ENCODE data around the gene JAKMIP1.

DNA sequence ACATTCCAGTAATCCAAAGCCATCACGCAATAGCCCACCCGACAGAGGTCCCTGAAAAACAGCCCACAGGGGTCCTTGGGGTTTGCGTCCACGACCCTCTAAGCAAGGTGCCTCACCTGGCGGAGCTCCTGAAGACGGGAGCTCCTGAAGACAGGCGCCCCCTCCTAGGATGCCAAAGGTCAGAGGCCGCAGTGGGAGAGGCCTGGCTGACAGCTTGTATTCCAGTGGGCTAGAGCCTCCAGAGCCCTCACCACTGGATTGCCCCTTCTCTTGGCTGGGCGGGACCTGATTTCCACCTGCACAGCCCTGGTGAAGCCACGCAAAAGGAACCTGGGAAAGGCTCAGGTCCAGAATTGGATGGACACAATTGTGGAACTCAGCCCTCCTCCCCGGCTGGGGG is 39.6 kb upstream of the JAKMIP1 start:
- TF ChIP-seq POLR2A (IDR thresholded peaks at IDR 0.05) (no peak), CTCF (IDR thresholded peaks at IDR 0.05) (no peak), EP300 (IDR thresholded peaks at IDR 0.05) (no peak)
